H9 (cell line): Measurements from ENCODE around the gene ZNF837. TPM values are rescaled to one million over a fixed set of nuclear protein-coding genes. Genes with fewer than 3 reads are reported as not detected.

Experiments used
- DNase-seq: peaks from one replicate; pipeline ENCODE4 v3.0.0-alpha.2; 2017
- H2AFZ ChIP-seq: one replicate; pipeline ENCODE4 v1.6.1; 2013; ENCODE audit warnings: mild to moderate bottlenecking, low read length, control low read depth, moderate library complexity
- H2AK5ac ChIP-seq: 2 replicates; pipeline ENCODE4 v1.6.1; 2013; ENCODE audit warnings: low read length, control low read depth, mixed read lengths; ENCODE audit not compliant: insufficient read length
- H2BK120ac ChIP-seq: one replicate; pipeline ENCODE4 v1.6.1; 2013; ENCODE audit warnings: low read depth, mild to moderate bottlenecking, low read length, control low read depth, inconsistent platforms; ENCODE audit not compliant: poor library complexity, severe bottlenecking
- H2BK12ac ChIP-seq: 2 replicates; pipeline ENCODE4 v1.6.1; 2013; ENCODE audit warnings: low read length, control low read depth, mixed read lengths, low read depth; ENCODE audit not compliant: insufficient read length
- H2BK15ac ChIP-seq: 2 replicates; pipeline ENCODE4 v1.6.1; 2013; ENCODE audit warnings: low read depth, low read length, control low read depth
- H2BK20ac ChIP-seq: one replicate; pipeline ENCODE4 v1.6.1; 2013; ENCODE audit warnings: low read depth, mild to moderate bottlenecking, low read length, control low read depth, inconsistent platforms; ENCODE audit not compliant: poor library complexity, severe bottlenecking
- H2BK5ac ChIP-seq: 2 replicates; pipeline ENCODE4 v1.6.1; 2013; ENCODE audit warnings: low read length, control low read depth, mixed read lengths; ENCODE audit not compliant: insufficient read length
- H3K14ac ChIP-seq: 2 replicates; pipeline ENCODE4 v1.6.1; 2013; ENCODE audit warnings: low read length, control low read depth; ENCODE audit not compliant: insufficient read depth
- H3K18ac ChIP-seq: 2 replicates; pipeline ENCODE4 v1.6.1; 2013; ENCODE audit warnings: low read depth, mild to moderate bottlenecking, mixed read lengths, low read length, control low read depth; ENCODE audit not compliant: insufficient read length
- H3K23ac ChIP-seq: 2 replicates; pipeline ENCODE4 v1.6.1; 2013; ENCODE audit warnings: low read length, control low read depth, mixed read lengths, low read depth; ENCODE audit not compliant: insufficient read length
- H3K23me2 ChIP-seq: 2 replicates; pipeline ENCODE4 v1.6.1; 2013; ENCODE audit warnings: low read depth, mild to moderate bottlenecking, mixed read lengths, low read length, control low read depth; ENCODE audit not compliant: insufficient read length, poor library complexity, severe bottlenecking
- H3K27ac ChIP-seq: 2 replicates; pipeline ENCODE4 v1.5.1; 2013; ENCODE audit warnings: low read length, control low read depth, mixed read lengths, low read depth; ENCODE audit not compliant: insufficient read length
- H3K27me3 ChIP-seq: 2 replicates; pipeline ENCODE4 v1.6.1; 2013; ENCODE audit warnings: low read length, control low read depth, inconsistent platforms; ENCODE audit not compliant: insufficient read depth
- H3K4ac ChIP-seq: 2 replicates; pipeline ENCODE4 v1.6.1; 2013; ENCODE audit warnings: low read depth, mild to moderate bottlenecking, control low read depth, inconsistent platforms, low read length, moderate library complexity
- H3K4me1 ChIP-seq: 2 replicates; pipeline ENCODE4 v1.6.1; 2013; ENCODE audit warnings: low read length, control low read depth, inconsistent platforms; ENCODE audit not compliant: insufficient read depth
- H3K4me2 ChIP-seq: 2 replicates; pipeline ENCODE4 v1.6.1; 2013; ENCODE audit warnings: low read length, control low read depth, mixed read lengths; ENCODE audit not compliant: insufficient read length, insufficient read depth
- H3K56ac ChIP-seq: 2 replicates; pipeline ENCODE4 v1.6.1; 2013; ENCODE audit warnings: low read depth, mild to moderate bottlenecking, mixed read lengths, low read length, control low read depth; ENCODE audit not compliant: insufficient read length
- H3K79me1 ChIP-seq: 2 replicates; pipeline ENCODE4 v1.6.1; 2013; ENCODE audit warnings: low read depth, mild to moderate bottlenecking, moderate library complexity, low read length, control low read depth, inconsistent platforms; ENCODE audit not compliant: insufficient read depth, poor library complexity, severe bottlenecking
- H3K79me2 ChIP-seq: 2 replicates; pipeline ENCODE4 v1.6.1; 2013; ENCODE audit warnings: low read length, control low read depth, inconsistent platforms; ENCODE audit not compliant: insufficient read depth
- H3K9ac ChIP-seq: 2 replicates; pipeline ENCODE4 v1.6.1; 2013; ENCODE audit warnings: low read length, control low read depth, mixed read lengths; ENCODE audit not compliant: insufficient read length; ENCODE audit errors: extremely low read depth
- H3K9me3 ChIP-seq: one replicate; pipeline ENCODE4 v1.6.1; 2013; ENCODE audit warnings: low read depth, low read length, inconsistent platforms; ENCODE audit not compliant: control insufficient read depth
- H3T11ph ChIP-seq: one replicate; pipeline ENCODE4 v1.6.1; 2013; ENCODE audit warnings: mild to moderate bottlenecking, low read length, control low read depth, inconsistent platforms
- H4K20me1 ChIP-seq: one replicate; pipeline ENCODE4 v1.6.1; 2013; ENCODE audit not compliant: control insufficient read depth, insufficient read length, insufficient read depth
- H4K5ac ChIP-seq: 2 replicates; pipeline ENCODE4 v1.6.1; 2013; ENCODE audit warnings: low read depth, mild to moderate bottlenecking, mixed read lengths, low read length, control low read depth; ENCODE audit not compliant: insufficient read length
- H4K8ac ChIP-seq: replicated peaks from 2 replicates; pipeline ENCODE4 v1.6.1; 2013; ENCODE audit warnings: low read length, control low read depth, mixed read lengths, low read depth; ENCODE audit not compliant: insufficient read length
- H4K91ac ChIP-seq: 2 replicates; pipeline ENCODE4 v1.6.1; 2013; ENCODE audit warnings: low read depth, mild to moderate bottlenecking, moderate library complexity, mixed read lengths, low read length, control low read depth; ENCODE audit not compliant: insufficient read length
- H3K27ac Mint-ChIP-seq, 3 experiments: 2 replicates in 2 of 3; 3 replicates in 1 of 3; pipeline ENCODE4 v1.8.0; 2020 to 2021; ENCODE audit warnings: mixed read lengths in 3 of 3, mild to moderate bottlenecking in 1 of 3, moderate library complexity in 1 of 3
- H3K27me3 Mint-ChIP-seq: 2 replicates; pipeline ENCODE4 v1.8.0; 2021; ENCODE audit warnings: low read depth, mild to moderate bottlenecking, moderate library complexity, mixed read lengths
- H3K36me3 Mint-ChIP-seq, 3 experiments: 2 replicates in 2 of 3; 3 replicates in 1 of 3; pipeline ENCODE4 v1.8.0; 2020 to 2021; ENCODE audit warnings: low read depth in 3 of 3, mixed read lengths in 3 of 3; ENCODE audit not compliant: insufficient read depth in 1 of 3
- H3K4me1 Mint-ChIP-seq, 2 experiments: 2 replicates each; pipeline ENCODE4 v1.8.0; 2020; ENCODE audit warnings: mixed read lengths in 2 of 2
- H3K4me3 Mint-ChIP-seq, 2 experiments: 2 replicates in 1 of 2; 3 replicates in 1 of 2; pipeline ENCODE4 v1.8.0; 2020 to 2021; ENCODE audit warnings: mild to moderate bottlenecking in 2 of 2, mixed read lengths in 2 of 2, moderate library complexity in 1 of 2
- H3K9me3 Mint-ChIP-seq, 2 experiments: 2 replicates in 1 of 2; 3 replicates in 1 of 2; pipeline ENCODE4 v1.8.0; 2020; ENCODE audit warnings: mild to moderate bottlenecking in 2 of 2, mixed read lengths in 2 of 2, moderate library complexity in 1 of 2
- CTCF ChIP-seq: fragments of 200-600 bp; sonication (generic); conservative IDR thresholded peaks from 3 replicates; pipeline ENCODE4 v1.8.0; 2021; ENCODE audit warnings: antibody characterized with exemption, mild to moderate bottlenecking
- WGBS: extraction: QIAGEN DNeasy Blood & Tissue Kit; methylation state at CpG from one replicate; pipeline ENCODE4 v1.1.7; 2013; ENCODE audit warnings: missing lambda C conversion rate, low lambda C conversion rate, mixed read lengths; ENCODE audit not compliant: insufficient read length; ENCODE audit errors: extremely low coverage; 5-methylcytosine and 5-hydroxymethylcytosine counted together
- total RNA-seq: library from RNA; stranded (reverse); gene quantifications from 2 replicates; pipeline ENCODE4 v1.2.1, GENCODE V29; 2021

The ZNF837 gene
- total RNA-seq, 1 experiment from 2014 or later, result 3.4 TPM

- no peaks in the 10 kb centered on the region for H3K23me2 ChIP-seq
- no peak overlapping the region for H3K9ac ChIP-seq
- no peak overlapping the region for H2BK20ac ChIP-seq
- no peak overlapping the region for H3K4me2 ChIP-seq
- H4K20me1 ChIP-seq, result no peaks in the 10 kb centered on the region
- no peak overlapping the region for H4K91ac ChIP-seq
- no peak overlapping the region for H4K8ac ChIP-seq
- H2BK5ac ChIP-seq, result no peak overlapping the region
- no peaks in the 10 kb centered on the region for H3K9me3 ChIP-seq
- H3K4ac ChIP-seq, result no peak overlapping the region
- H3T11ph ChIP-seq, result no peak overlapping the region
- Mint-ChIP-seq H3K36me3 (peaks cover 0 to 3% (median 0%) of the 10 kb centered on the region in 3 experiments; a peak in 1 of 7 replicates), H3K4me3 (no peak overlapping the region), H3K27ac (peak overlapping the region in 1 of 3 experiments; percentile 66; a peak in 2 of 7 replicates), H3K27me3 (no peaks in the 10 kb centered on the region), H3K9me3 (no peaks in the 10 kb centered on the region), H3K4me1 (no peaks in the 10 kb centered on the region)
- WGBS, result no CpG with 5 or more reads among the region's 15 CpGs
- no peak overlapping the region for H3K14ac ChIP-seq
- DNase-seq, result no peak
- no peak overlapping the region for H3K18ac ChIP-seq
- no peaks in the 10 kb centered on the region for H3K27me3 ChIP-seq
- TF ChIP-seq CTCF, result peak; percentile 59
- no peak overlapping the region for H2BK15ac ChIP-seq
- no peak overlapping the region for H3K56ac ChIP-seq
- no peak overlapping the region for H2BK120ac ChIP-seq
- no peaks in the 10 kb centered on the region for H3K79me1 ChIP-seq
- H2AFZ ChIP-seq, result no peak overlapping the region
- H3K79me2 ChIP-seq, result no peaks in the 10 kb centered on the region
- H2AK5ac ChIP-seq, result no peak overlapping the region
- no peak overlapping the region for H4K5ac ChIP-seq
- no peak overlapping the region for H3K27ac ChIP-seq
- no peak overlapping the region for H2BK12ac ChIP-seq
- H3K23ac ChIP-seq, result no peak overlapping the region
- no peaks in the 10 kb centered on the region for H3K4me1 ChIP-seq
Observed at GRCh38 chr19:58372311-58373133, 8.3 kb downstream of the ZNF837 start.
